HTERT RPE-1 (cell line): ENCODE data around the gene ADRA2C.

ENCODE experiments used
- in situ Hi-C: fragments of 300-500 bp; cut with MboI; formaldehyde crosslinking; loops from 4 replicates; pipeline ENCODE4 v1.14.3; 2020; ENCODE audit warnings: low sequenced_read_pairs

ADRA2C gene

DNA sequence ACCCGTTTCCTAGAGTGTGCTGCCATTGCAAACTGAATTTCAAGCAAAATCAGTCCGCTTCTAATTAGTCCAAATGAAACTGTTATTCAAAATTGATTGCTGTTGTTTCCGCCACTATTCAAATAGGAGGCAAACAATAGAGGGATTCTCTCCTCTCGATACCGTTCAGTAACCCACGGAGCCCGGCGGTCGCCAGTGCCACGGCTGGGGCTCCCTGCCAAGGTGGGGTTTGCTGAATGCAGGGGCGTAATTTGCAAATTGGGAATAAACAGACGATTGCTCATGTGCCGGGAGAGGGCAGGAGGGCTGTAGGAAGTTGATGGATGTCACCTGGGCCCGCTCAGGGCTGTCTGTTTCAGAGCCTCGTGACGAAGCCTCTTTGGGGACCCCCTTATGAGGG lies 8.8 kb downstream of the ADRA2C start:
- in situ Hi-C loops: no loop called here

- in situ Hi-C loops: no loop called here
Measured at GRCh38 chr4:3775576-3775975, 9.4 kb downstream of the ADRA2C start.

DNA sequence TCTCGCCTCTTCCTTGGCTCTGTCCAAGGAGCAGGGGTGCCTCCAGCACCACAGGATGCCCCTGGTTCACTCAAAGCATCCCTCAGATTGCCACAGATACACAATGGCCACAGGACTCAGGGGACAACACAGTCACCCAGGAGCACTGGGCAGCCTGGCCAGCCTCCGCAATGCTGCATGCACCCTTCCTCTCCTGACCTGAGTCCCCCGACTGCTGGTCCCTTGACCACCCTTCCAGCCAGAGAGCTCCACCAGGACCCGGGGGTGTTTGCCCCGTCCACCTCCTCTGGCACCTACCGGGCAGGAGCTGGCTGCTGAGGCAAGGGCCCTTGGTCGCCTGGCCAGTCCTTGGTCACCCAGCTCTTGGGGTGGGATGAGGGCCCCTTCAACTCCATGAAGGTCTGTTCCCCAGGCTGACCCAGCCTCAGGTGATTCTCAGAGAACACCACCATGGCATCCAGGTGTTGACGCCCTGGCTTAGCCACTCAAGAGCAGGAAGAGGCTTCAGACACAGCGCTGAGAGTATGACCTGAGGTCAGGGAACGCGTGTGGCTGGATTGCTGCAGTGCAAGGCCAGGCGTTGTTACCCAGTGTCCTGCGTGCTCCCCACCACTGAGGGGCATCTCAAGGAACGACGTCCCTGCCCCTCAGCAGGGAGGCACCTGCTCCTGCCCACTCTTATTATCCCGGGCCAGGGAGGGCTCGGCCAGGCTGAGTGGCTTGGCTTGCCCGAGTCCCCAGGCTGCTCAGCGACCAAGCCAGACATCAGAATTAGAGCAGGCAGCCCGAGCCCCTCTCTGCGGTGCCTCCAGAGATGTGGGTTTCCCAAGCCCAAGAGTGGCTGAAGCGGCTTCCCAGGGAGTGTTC lies 10.2 kb downstream of the ADRA2C start:
- in situ Hi-C loops: no loop called here

GRCh38 chr4:3777033-3777390 lies 10.8 kb downstream of the ADRA2C start:
- in situ Hi-C loops: no loop called here

DNA sequence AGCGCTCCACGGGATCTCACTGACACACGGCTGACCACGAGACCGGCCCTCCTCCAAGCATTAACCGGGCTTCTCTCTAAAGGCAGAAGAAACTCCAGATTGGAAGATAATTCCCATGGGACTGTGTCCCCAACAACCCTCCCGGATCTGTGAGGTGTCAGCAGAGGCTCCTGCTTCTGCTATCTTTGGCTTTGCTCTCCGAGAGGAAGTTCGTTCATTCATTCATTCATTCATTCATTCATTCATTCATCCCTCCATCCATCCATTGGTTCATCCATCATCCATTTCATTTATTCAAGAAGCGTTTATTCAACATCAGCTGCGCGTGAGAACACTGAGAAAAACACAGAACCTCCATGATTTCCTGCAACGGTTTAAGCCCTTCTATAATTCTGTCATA lies 11.5 kb downstream of the ADRA2C start:
- in situ Hi-C loops: no loop called here

GRCh38 chr4:3779509-3779908 lies 13.3 kb downstream of the ADRA2C start:
- in situ Hi-C loops: no loop called here

- in situ Hi-C loops: no loop called here
Measured at GRCh38 chr4:3780347-3781171, 14.4 kb downstream of the ADRA2C start.

DNA sequence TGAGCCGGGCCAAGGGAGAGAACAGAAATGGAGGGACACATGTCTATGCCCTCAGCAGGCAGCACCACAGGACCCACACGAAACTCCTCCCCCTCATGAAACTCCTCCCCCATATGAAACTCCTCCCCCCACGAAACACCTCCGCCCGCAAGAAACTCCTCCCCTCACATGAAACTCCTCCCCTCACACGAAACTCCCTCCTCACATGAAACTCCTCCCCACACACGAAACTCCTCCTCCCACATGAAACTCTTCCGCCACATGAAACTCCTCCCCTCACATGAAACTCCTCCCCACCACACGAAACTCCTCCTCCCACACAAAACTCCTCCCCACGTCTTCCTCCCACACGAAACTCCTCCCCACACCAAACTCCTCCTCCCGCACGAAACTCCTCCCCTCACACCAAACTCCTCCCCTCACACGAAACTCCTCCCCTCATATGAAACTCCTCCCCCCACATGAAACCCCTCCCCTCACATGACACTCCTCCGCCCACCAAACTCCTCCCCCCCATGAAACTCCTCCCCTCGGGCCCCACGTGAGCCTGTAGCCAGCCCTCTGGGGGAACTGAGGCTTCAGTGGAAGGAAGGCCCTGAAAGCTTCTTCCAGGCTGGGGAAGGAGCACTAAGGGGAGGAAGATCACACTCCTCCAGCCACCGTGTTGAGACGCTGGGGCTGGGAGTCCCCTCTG lies 15.2 kb downstream of the ADRA2C start:
- in situ Hi-C loops: no loop called here

DNA sequence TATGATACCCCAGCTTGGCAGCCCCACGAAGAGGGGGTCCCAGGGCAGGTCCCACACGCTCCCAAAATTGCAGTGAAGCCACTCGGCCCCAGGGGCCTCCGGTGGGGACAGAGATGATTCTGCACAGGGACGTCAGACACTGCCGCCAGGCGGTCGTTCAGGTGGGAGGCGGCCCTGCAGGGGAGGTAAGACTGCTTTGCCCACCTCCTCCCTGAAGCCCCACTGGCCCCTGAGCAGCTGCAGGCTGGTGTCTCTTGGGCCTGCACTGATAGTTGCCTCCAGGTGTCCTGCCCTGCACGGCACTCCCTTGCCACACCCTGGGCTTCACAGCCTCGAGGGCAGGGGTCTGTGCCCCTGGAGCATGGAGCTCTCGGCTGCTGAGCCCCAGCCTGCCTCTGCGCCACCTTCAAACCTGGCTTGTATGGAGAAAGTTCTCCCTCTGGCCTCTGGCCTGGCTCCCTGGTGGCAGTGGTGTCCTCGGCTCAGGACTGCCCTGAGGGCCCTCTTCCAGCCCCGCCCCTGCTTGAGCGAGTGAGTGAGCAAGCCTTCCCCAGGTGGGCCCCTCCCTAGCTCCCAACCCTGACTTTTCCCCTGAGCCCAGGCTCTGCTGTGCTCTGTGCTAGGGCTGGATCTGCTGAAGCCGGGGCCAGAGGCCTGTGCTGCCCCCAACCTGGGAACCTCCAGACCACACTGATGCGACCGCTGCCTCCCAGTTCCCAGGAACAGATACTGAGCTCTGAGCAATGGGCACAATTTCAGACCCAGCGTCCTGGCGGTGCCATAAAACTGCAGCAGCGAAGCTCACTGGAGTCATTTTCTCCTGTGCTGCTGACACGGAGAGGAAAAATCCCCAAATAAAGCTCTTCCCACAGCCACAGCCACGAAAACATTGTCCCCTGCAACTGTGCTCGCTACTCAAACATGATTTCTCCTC lies 16.1 kb downstream of the ADRA2C start:
- in situ Hi-C loops: no loop called here

DNA sequence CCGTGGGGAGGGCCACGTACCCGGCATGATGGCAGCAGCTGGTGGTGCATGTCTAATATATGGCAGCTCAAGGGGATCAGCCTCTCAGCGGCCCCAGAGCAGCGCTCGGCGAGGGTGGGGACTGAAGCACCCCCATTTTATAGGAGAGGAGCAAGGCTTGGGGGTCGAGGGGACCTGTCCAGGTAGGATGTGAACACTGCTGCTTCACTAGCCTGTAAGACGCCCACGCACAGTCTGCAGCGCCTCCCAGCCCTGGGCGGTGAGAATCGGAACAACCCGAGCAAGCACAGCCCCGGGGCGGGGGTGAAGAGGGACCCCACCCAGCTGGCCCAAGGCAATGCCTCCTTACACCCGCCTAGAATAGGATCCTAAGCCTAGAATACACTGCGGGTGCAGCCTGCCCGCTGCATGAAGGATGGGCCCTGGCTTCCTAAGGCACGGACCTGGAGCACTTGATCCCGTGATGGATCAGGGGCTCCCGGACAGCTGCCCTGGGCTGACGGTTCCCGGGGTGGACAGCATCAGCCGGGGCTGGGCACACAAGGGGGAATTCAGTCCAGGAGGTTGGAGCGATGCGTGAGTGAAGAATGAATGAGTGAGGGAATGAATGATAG lies 17.6 kb downstream of the ADRA2C start:
- in situ Hi-C loops: no loop called here

GRCh38 chr4:3784454-3785291 lies 18.5 kb downstream of the ADRA2C start:
- in situ Hi-C loops: no loop called here

- in situ Hi-C loops: no loop called here
Measured at GRCh38 chr4:3785292-3785565, 19.0 kb downstream of the ADRA2C start.

DNA sequence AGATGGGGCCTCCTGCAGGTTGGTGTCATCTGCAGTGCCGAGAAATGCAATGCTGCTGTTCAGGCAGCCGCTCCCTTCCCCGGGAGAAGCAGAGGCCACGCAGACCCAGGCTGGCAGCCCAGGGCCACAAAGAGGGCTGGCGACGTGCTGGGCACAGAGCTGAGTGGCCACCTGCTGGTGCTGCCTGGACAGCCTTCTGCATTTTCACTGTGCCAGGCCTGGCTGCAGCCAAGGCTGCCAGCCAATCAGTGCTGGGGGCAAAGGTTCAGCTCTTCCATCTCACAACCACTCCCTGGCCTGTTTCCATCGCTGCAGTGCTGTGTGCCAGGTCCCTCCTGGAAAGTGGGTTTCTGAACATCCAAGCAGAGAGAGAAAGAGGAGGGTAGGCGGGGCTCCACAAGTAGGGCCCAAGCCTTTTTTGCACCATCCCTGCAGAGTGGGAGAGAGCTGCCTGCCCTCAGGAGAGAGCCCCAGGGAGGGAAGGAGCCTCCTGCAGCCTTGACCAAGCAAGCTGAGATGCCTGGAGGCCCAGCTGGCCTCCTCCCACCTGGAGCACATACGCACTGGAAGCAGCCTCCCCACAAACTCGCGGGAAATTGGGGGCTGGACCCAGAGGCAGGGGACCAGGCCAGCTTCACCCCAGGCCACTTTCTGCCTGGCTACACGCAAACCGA lies 20.1 kb downstream of the ADRA2C start:
- in situ Hi-C loops: no loop called here

GRCh38 chr4:3787489-3788365 lies 21.5 kb downstream of the ADRA2C start:
- in situ Hi-C loops: no loop called here

GRCh38 chr4:3788366-3788660 lies 22.1 kb downstream of the ADRA2C start:
- in situ Hi-C loops: no loop called here

DNA sequence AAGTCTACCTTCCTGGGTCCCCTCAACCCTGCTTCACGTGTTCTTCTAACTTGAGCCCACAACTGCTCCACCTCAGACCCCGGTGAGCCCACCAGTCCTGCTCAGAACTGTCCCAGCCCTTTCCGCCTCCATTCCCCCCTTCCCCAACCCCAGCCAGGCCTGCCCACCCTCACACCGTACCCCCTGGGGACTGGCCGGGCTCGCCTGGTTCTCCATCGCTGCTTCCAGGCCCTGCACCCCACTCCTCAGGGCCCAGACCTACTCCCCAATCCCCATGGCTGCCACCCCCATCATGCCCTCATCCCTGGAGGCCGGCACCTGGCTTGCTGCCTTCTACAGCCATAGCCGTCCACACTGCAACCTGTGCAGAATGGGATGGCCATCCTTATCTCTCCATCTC lies 23.4 kb downstream of the ADRA2C start:
- in situ Hi-C loops: no loop called here

- in situ Hi-C loops: no loop called here
Measured at GRCh38 chr4:3790006-3790561, 23.9 kb downstream of the ADRA2C start.

DNA sequence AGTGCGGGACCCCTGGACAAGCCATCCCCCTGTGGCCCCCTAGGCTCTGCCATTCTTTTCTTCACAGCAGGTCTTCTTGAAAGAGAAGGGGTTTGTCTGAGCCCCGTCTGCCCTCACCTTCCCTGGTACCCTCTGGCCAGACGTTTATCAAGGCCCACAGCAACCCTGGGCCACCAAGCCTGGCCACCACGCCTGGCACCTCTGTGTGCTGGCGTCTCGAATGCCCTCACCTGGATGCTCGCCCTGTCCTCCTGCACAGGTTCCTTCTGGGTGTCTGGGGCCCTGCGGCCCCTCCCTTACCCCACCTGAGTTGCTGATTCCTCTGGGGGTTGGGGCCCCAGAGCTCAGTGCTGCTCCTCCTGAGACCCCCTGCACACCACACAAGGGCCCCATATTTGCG lies 25.1 kb downstream of the ADRA2C start:
- in situ Hi-C loops: no loop called here
